GM19238 (cell line): ENCODE results near the gene ZNF532.
"Not testable (repeated sequence)": the region's sequence is repeated elsewhere in the genome, so short reads cannot be mapped to it uniquely, and the experiment has no call there.

Experiments
- DNase-seq: peaks from one replicate; pipeline ENCODE4 v3.0.0; 2011; ENCODE audit warnings: low spot score; ENCODE audit not compliant: insufficient read length

Gene ZNF532

DNA sequence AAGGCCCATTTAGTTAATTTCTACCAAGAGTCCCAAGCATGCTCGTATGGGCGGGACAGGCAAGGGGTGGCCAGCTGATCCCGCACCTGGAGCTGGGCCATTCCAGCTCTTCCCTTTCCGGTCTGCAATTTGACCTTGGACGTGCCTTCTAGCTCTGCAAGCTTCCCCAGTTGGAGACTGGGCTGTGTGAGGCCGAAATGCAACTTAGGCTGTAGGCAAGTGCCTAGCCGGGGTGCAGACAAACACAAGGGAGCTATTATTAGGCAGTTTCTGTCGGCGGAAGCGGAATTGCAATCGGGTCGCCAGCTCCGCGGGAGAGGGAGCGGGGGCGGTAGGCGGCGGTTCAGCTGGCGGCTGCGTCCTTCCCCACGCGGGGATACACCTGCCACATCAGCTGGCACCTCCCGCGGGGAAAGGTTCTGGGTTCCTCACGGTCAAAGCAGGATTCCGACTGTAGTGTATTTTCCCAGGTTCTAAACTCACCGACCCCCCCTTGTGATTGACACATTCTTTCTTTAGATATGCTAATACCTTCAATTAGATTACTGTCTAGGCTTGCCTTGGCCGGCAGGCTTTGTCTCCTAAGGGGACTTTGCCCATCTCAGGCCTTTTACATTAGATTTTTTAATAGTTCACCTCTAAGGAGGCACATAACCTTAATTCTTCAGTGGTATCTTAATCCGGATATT is 17.1 kb upstream of the ZNF532 start:
- no peak for DNase-seq

DNA sequence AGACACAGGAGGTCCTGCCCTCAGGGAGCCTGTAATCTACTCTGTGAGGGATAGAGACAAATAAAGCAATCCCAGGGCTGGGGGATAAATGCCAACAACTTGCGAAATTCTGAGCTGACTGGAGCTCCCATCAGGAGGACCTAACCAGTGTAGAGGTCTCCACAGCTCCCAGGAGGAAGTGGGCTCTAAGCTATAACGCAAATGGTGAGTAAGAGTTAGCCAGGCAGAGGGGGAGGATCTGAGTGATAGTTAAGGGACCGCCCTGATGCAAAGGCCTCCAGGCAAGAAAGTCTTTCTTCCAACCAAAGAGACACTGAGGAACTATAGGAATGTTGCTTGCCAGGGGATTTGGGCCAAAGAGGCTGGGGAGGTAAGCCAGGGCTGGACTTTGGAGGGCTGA is 16.0 kb upstream of the ZNF532 start:
- no peak for DNase-seq

DNA sequence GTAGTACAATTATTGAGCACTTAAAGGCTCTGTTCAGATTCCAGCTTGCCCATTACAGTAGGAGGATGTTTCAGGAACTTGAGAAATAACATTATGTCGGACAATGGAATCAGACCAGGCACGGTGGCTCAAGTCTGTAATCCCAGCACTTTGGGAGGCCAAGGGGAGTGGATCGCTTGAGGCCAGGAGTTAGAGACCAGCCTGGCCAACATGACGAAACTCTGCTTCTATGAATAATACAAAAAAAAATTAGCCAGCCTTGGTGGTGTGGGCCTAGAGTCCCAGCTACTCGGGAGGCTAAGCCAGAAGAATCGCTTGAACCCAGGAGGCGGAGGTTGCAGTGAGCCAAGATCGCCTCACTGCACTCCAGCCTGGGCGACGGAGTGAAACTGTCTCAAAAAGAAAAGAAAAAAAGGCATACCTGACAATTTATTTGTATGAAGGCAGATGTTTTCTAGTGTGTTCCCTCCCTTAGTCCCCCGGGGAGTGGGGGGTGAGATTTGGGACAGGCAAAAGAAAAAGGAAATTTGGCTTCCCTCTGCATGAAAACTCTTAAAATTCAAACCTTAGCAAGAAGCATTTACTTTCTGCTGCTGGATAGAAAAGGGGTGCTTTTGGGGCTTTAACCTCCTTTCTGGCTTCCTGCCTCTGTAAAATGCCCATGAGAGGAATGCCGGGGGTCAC is 13.7 kb upstream of the ZNF532 start:
- no peak for DNase-seq

DNA sequence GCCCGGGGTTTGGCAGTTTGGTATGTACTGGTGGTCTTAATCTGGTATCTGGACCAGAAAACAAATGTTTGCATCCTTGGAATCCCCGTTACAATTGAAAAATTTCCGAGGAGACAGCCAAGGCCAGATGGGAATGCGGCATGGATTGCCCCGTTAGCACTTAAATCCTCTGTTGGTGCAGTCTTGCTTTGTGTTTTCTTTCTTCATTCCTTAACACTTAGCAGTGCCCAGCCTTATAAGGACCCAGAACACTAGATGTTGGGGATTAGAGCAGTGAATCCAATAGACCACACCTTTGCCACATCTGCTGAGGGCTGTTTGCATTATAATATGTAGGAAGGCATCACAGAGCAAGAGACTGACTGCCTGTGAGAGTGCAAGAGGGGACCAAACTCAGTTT is 12.8 kb upstream of the ZNF532 start:
- no peak for DNase-seq

DNA sequence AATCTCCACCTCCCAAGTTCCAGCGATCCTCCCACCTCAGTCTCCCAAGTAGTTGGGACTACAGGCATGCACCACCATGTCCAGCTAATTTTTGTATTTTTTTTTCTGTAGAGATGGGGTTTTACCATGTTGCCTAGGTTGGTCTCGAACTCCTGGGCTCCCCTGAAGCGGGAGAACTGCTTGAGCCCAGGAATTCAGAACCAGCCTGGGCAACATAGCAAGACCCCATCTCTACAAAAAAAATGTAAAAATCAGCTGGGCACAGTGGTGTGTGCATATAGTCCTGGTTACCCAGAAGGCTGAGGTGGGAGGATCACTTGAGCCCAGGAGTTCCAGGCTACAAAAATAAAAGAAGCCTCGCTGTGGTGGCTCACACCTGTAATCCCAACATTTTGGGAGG is 12.0 kb upstream of the ZNF532 start:
- no peak for DNase-seq

DNA sequence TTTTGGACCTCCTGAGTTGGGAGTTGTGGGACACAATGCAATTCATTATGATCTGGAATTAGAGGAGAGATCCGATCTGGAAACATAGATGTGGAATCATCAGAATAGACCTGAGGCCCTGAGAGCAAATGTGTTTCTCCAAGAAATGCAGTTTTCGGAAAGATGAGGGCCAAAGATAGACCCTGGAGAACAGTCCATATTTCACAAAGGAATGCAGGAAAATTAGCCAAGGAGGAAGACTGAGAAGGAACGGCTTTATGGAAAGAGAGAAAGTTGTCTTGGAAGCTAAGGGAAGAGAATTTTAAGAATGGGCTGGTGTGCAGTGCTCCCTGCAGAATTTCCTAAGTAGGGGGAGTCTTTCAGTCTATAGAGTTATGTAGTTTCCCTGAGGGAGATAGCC is 11.1 kb upstream of the ZNF532 start:
- no peak for DNase-seq

DNA sequence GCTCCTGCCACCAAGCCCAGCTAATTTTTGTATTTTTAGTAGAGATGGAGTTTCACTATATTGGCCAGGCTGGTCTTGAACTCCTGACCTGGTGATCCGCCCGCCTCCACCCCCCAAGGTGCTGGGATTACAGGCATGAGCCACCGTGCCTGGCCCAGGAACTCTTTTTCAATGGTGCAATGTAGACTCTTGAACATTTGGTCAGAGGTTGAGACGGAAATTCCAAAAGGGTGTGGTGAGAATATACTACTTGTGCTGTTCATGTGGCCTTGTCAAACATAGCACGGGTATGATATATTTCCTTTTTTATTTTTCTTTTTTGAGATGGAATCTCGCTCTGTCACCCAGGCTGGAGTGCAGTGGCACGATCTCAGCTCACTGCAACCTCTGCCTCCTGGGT is 9.2 kb upstream of the ZNF532 start:
- not testable (repeated sequence) for DNase-seq

DNA sequence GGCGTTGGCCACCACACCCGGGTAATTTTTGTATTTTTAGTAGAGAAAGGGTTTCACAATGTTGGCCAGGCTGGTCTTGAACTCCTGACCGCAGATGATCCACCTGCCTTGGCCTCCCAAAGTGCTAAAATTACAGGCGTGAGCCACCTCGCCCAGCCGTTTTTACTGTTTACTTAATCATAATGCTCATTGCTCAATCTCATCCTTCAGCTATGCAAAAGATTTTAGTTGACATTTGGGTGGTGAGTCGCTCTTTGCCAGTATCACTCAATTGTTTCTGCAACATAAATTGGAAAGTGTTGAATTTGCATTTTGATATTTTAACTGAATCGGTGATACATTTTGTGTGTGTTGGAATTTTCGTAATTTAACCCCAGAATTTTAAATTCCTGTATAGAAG is 7.8 kb upstream of the ZNF532 start:
- DNase-seq = no peak

DNA sequence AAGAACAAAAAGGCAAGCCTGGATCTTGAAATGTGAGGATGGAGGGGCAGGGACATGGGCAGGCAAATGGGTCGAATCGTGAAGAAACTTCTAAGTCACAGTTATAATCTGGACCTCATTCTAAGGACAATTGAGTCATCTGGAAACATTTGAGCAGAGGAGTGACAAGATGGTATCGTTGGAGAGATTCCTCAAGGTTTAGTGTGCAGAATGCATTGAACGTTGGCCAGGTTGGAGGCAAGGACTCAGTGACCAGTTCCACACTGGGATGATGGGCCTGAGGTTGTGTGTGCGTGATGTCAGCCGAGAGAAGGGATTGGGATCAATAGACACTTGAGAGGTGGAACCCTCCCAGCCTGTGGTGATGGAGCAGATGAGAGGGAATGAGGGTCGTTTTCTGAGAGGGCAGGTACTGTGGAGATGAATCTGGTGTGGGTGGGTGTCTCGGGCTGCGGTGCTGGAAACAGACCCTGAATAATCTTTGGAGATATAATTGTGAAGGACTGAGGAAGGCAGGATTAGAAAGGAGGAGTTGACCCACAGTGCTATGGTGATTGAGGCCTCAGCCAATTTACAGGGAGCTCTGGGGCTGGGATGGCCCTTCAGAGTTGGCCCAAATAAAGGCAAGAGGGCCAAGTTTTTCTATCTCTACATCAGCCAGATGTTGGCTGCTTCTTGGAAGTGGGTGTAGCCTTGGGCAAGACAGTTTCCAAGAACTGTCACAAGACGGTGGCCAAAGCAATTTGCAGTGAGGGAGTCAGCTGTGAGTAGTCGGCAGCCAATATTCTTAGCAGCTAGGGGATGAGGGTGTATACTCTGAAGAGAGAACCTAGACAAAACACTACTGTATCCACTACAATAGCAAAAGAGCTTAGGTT is 5.8 kb upstream of the ZNF532 start:
- DNase-seq = no peak

DNA sequence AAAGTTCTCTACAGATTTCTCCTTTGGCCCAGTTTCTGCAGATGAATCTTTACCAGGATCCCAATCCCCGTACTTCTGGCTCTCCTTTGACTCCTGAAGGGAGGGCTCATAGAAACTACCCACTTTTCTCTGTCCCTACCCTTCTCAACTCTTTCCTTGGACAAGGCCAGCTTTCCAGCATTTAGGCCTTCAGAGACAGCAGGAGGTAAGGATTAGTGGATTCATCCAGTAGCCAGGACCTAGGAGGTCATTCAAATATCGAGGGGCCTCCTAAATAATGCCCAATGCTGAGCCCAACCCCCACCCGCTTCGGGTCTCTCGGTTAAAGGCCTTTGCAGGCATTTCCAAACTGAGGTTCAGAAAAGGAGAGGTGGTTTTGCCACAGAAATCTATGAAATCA is 4.8 kb upstream of the ZNF532 start:
- no peak for DNase-seq

DNA sequence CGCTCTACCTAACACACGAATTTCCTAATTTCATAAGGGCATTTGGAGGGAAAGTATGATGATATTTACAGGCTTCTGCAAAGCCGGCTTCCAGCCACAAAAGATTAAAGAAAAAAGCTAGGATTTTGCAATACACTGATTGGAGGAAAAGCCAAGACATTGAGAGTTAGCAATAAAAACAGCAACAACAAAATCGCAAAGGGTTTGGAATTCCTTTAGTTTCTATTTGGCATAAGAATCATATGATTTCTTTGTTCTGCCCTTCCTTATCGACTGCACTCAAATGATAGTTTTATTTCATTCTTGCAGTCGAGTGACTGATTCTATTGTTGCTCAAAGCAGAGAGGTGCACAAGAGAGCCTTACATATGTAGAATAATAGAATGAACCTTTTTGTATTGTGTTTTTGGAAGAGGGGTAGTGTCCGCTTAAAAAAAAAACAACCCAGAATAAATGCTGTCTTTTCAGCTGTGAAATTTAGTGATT is 3.9 kb upstream of the ZNF532 start:
- no peak for DNase-seq

DNA sequence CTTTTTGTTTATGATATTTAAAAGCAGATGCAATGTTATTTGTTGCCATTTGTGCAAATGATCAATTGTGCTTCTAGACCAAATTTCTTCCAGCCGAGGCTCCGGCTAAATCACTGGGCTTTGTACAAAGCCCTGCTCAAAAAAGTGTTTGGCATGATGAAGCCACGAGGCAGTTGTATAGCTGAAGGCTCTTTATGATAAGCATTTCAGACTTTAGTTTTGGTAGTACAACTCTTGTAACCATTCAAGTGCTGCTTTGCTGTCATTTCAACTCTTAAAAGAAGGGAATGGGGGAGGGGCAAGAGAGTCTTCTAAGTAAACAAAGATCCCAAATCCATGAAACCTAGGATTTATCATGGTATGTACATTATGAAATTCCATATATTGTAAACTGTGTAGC is 3.3 kb upstream of the ZNF532 start:
- no peak for DNase-seq

DNA sequence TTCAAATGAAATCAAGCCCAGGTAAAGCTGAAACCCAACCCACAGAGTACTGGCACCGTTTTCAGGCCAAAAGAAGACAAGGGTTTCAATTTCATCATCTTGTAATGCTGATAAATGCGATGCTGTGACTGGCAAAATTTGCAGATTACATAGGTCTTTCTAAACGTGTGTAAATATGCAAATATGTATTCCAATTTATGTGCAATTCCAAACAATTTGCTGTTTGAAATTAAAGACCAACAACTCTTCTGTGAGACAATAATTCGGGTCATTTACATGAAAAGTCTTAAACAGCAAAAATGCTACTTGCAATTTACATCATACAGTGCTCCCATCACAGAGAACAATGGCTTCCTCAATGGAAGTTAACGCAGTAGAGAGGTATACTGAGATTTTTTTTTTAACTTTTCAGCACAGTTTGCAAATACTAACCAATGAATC is 2.8 kb upstream of the ZNF532 start:
- no peak for DNase-seq

DNA sequence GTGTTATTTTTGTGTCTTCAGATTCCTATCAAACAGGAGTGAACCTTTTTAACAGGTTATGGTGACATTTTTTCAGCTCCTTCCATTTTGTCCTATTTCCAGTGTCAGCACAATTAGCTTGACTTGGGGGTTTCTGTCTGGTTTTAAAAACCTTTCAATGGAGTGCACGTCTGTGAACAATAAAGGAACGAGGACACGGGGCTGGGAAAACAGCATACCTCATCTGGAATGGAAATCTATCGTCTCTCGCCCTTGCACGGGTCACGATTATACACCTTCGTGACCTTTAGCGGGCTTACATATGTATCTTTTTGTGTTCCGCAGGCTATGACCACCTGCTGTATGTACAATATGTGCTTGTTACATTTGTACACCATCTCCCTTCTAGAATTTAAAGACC is 2.3 kb upstream of the ZNF532 start:
- no peak for DNase-seq

DNA sequence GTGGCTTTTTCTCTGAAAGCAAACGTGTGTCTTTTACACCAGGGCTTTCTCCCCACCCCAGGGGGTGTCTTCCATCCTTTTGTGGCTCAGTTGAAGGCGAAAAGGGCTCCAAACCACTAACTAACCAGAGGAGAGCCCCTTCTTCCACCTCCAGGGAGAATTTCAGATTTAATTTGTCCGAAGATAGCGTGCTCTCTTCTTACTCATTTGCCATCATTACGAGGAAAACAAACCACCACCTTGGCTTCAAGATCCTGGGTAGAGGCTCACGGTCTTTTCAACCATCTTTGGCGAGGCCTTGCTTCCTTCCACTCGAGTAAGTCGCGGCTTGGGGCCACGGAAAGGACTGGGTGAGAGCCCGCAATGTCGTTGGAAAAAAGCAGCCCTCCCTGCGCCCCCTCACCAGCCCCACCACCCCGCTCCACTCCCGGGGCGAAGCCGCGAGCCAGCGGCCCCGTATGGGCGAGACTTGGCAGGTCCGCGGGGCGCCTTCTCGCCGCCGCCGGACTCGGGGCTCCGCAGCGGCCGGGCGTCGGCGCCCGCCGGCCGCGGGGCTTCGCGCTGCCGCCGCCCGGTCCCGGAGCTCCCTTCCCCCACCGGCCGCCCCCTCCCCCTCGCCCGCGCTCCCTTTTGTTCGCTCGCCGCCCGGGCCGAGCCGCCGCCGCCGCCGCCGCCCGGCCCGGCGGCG is 1.7 kb upstream of the ZNF532 start:
- peak; percentile 41 for DNase-seq

DNA sequence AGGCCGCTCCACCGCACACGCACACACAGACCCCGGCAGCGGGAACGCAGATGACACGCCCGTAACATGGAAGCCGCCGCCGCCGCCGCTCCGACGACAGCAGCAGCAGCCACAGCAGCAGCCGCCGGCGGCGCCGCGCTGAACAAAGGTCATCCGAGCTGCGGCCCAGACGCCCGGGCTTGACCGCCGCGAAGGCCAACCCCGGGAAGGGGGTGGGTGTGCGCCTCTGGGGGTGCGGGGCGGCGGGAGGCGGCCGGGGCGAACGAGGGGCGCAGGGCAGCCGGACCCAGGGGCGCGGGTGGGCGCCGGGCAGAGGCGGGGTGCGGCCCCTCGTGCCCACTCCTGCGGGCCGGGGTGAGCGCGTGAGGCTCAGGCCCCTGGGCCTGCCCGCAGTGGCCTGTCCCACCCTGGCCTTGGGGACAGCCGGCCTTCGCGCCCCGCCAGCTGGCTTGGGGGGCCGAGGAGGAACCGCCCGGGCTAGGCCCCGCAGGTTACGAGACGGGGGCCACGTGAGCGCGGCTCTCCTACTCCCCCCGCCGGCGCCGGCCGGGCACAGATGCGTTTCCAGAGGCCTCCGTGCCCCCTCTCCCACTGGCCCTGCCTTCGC is 1.0 kb upstream of the ZNF532 start:
- DNase-seq = peak; percentile 44

DNA sequence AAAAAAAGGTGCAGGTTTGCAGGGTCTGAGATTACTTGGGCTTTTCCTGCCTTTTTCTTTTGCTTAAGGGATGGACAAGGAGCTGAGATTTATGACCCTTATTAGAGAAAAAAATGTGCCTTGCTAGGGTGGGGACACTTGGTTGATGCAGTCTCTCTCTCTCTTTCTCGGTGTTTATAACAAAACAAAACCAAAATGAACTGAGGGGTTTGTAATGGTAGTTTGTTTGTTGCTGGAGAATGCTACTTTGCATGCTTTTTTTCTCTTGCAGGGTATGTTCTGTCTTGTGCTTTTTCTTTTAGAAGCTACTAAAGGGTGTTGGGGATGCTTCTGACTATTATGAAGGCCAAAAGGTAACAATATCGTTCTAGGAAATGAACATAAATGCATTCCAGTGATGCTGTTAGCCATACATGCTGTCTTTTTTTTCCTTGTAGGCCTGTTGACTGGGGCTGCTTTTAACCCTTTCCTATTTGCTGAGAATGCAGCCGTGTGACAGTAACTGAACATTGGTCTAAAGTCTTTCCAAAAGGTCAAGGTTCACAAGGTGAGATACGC is 435 bp downstream of the ZNF532 start:
- no peak for DNase-seq

DNA sequence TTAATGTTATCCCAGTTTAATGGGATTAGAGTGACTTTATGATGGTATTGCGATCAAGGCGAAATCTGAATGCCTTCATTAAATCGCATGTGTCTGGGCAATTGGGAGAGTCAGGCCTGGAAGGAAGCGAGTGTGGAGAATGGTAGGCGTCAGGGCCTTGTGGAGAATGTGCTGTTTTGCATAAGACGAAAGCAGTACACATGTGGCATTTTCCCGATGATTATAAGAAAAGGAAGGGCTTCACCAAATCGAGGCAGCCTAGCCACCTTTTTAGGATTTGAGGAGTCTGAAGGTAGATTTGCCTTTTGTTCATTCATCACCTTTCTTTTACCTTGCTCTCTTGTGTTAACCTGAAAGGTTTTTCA is 1.0 kb downstream of the ZNF532 start:
- no peak for DNase-seq

DNA sequence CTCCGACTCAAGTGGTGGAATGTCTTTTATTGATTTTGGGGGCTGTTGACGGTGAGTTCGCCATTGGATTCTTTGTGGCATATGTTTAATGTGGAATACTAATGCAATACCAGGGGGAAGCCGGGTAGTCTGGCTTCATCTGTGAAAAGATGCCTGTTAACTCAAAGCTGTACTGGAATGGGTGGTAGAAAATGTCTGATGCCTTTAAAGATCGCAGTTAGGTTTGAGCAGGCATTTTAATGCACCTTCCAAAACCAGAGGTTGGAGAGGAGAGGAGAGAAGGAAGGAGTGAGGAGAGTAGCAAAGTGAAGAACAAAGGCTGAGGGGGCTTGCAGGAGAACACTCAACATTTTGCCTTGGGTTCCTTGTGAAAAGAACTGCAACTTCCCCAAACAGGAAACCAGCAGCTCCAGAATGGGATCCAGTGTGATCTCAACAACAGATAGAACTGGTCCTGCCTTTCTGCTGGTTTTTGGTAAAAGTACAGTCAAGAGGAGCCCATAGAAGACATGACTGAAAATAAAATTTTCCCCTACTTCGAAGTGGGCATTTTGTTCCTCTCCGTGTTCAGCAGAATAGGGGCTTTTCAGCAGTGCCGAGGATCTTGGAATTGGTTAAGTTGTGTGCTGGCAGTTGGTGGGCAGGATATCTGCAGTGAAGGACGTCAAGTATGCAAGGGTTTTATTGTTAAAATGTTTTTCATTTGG is 1.5 kb downstream of the ZNF532 start:
- no peak for DNase-seq

DNA sequence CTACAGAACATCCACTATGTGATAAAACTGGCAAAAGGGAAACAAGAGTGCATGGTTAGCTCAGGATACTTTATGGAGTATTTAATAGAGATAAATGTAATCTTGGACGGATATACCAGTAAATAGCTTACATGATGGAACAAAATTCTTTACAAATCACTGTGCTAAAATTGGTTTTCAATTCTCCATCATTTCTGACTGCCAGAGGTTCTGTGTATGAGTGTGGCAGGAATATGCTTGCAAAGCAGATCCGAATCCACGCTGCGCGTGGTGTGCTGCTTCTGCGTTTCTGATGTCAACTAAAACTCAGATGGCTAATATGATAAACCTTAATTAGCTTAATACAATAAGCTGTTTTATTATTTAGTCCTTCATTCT is 2.1 kb downstream of the ZNF532 start:
- DNase-seq = no peak
